Fibroblast of lung (primary cell): ENCODE results near the gene ACTN1. TPM values are rescaled to one million over a fixed set of nuclear protein-coding genes. Genes with fewer than 3 reads are reported as not detected.

ENCODE experiments used
- DNase-seq, 2 donors: peaks; one replicate each; pipeline versions ENCODE4 v3.0.0 to v3.0.0-alpha.2; 2010; ENCODE audit warnings: low read depth in 2 of 2
- H2AFZ ChIP-seq: 2 replicates; pipeline ENCODE4 v1.5.1; 2012; ENCODE audit warnings: low read length, control low read depth, inconsistent platforms
- H3K27ac ChIP-seq: 2 replicates; pipeline ENCODE4 v1.5.1; 2011; ENCODE audit warnings: low read length, control low read depth; ENCODE audit not compliant: insufficient read depth
- H3K27me3 ChIP-seq: 2 replicates; pipeline ENCODE4 v1.5.1; 2011; ENCODE audit warnings: mild to moderate bottlenecking, low read length; ENCODE audit not compliant: control insufficient read depth, insufficient read depth
- H3K36me3 ChIP-seq: 2 replicates; pipeline ENCODE4 v1.5.1; 2011; ENCODE audit warnings: low read length; ENCODE audit not compliant: control insufficient read depth, insufficient read depth
- H3K4me1 ChIP-seq: 2 replicates; pipeline ENCODE4 v1.5.1; 2011; ENCODE audit warnings: low read length; ENCODE audit not compliant: control insufficient read depth, insufficient read depth; ENCODE audit errors: extremely low read depth
- H3K4me2 ChIP-seq: 2 replicates; pipeline ENCODE4 v1.5.1; 2011; ENCODE audit warnings: low read length, control low read depth; ENCODE audit not compliant: insufficient read depth; ENCODE audit errors: extremely low read depth
- H3K4me3 ChIP-seq, 4 experiments: fragments of 200-600 bp in 1 of 4; sonication (generic) in 1 of 4; replicated peaks in 1 of 4; 2 replicates each; pipeline ENCODE4 v1.5.1; 2011 to 2016; ENCODE audit warnings: low read length in 4 of 4, low read depth in 3 of 4, mild to moderate bottlenecking in 3 of 4, control low read depth in 2 of 4, inconsistent platforms in 1 of 4, mixed read lengths in 1 of 4; ENCODE audit not compliant: insufficient read depth in 1 of 4; ENCODE audit errors: control extremely low read depth in 1 of 4
- H3K79me2 ChIP-seq: 2 replicates; pipeline ENCODE4 v1.5.1; 2012; ENCODE audit warnings: mild to moderate bottlenecking, low read length, inconsistent platforms; ENCODE audit not compliant: control insufficient read depth, insufficient read depth
- H3K9ac ChIP-seq: 2 replicates; pipeline ENCODE4 v1.5.1; 2011; ENCODE audit warnings: mild to moderate bottlenecking, low read length, control low read depth; ENCODE audit not compliant: insufficient read depth
- H3K9me3 ChIP-seq: 2 replicates; pipeline ENCODE4 v1.5.1; 2012; ENCODE audit warnings: low read depth, low read length; ENCODE audit not compliant: control insufficient read depth, insufficient read depth
- H4K20me1 ChIP-seq: 2 replicates; pipeline ENCODE4 v1.5.1; 2011; ENCODE audit warnings: low read length; ENCODE audit not compliant: control insufficient read depth, insufficient read depth; ENCODE audit errors: extremely low read depth
- EZH2 ChIP-seq: IDR thresholded peaks from 2 replicates; pipeline ENCODE4 v1.5.1; 2012; ENCODE audit warnings: low read length, control low read depth, mild to moderate bottlenecking; ENCODE audit errors: missing control alignments
- polyA plus RNA-seq, 2 donors: library from polyadenylated mRNA; depleted of rRNA in 1 of 2; stranded (reverse) in 1 of 2; unstranded in 1 of 2; fragments of >200 nt; gene quantifications; 2 replicates each; pipeline ENCODE4 v1.2.1, GENCODE V29; 2011 to 2012; ENCODE audit warnings: missing spikeins in 1 of 2
- total RNA-seq: library from RNA; depleted of rRNA; stranded (reverse); fragments of >200 nt; gene quantifications from 2 replicates; pipeline ENCODE4 v1.2.1, GENCODE V29; 2014
- TF ChIP-seq, protein P1 (sequence below), 2 donors: IDR thresholded peaks in 1 of 2; conservative IDR thresholded peaks in 1 of 2; 1 replicate in 1 of 2; 2 replicates in 1 of 2; pipeline ENCODE4 v1.5.1; 2011 to 2012; ENCODE audit warnings: low read length in 2 of 2, control low read depth in 1 of 2, inconsistent platforms in 1 of 2, low read depth in 1 of 2, mild to moderate bottlenecking in 1 of 2

Gene ACTN1
- total and polyA plus RNA-seq, 2 donors (not counting 1 experiment from before 2014, with no cell fraction given), result 254 to 729 TPM

DNA sequence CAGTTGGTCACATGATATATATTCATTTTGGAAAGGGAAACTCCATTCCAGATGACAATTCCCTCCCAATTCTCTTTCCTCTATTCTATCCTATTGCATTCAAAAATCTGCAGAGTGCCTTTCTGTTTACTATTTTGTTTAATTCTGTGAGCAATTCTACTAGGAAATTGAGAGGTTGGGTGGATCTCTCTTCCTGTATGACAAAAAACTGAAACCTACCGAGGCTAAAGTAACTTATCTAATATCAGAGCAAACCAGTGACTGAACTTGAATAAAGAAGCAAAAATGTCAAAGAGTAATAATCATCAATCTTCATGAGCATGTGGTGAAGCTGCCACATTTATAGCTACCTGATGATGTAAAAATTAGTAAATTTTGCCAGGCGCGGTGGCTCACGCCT is 16.6 kb upstream of the ACTN1 start:
- no peak overlapping the region for H3K27ac ChIP-seq
- H4K20me1 ChIP-seq, result no peaks in the 10 kb centered on the region
- no peak overlapping the region for H3K4me2 ChIP-seq
- no peak overlapping the region for H2AFZ ChIP-seq
- H3K9ac ChIP-seq, result no peak overlapping the region
- peaks cover 5% of the 10 kb centered on the region for H3K27me3 ChIP-seq
- no peaks in the 10 kb centered on the region for H3K36me3 ChIP-seq
- no peak for DNase-seq
- H3K9me3 ChIP-seq, result no peaks in the 10 kb centered on the region
- no peaks in the 10 kb centered on the region for H3K79me2 ChIP-seq
- no peaks in the 10 kb centered on the region for H3K4me1 ChIP-seq
- no peak for TF ChIP-seq EZH2
- TF ChIP-seq, protein P1, sequence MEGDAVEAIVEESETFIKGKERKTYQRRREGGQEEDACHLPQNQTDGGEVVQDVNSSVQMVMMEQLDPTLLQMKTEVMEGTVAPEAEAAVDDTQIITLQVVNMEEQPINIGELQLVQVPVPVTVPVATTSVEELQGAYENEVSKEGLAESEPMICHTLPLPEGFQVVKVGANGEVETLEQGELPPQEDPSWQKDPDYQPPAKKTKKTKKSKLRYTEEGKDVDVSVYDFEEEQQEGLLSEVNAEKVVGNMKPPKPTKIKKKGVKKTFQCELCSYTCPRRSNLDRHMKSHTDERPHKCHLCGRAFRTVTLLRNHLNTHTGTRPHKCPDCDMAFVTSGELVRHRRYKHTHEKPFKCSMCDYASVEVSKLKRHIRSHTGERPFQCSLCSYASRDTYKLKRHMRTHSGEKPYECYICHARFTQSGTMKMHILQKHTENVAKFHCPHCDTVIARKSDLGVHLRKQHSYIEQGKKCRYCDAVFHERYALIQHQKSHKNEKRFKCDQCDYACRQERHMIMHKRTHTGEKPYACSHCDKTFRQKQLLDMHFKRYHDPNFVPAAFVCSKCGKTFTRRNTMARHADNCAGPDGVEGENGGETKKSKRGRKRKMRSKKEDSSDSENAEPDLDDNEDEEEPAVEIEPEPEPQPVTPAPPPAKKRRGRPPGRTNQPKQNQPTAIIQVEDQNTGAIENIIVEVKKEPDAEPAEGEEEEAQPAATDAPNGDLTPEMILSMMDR (conservative IDR thresholded peaks at IDR 0.05 in 1 of 2, IDR thresholded peaks at IDR 0.05 in 1 of 2; ENCODE audit: low read depth in 1 of 2, low read length in 2 of 2), result no peak
- H3K4me3 ChIP-seq, result no peak overlapping the region

GRCh38 chr14:68994056-68994455 is 15.0 kb upstream of the ACTN1 start:
- Histone ChIP-seq H4K20me1 (no peaks in the 10 kb centered on the region), H3K27me3 (peaks cover 5% of the 10 kb centered on the region), H3K4me2 (no peak overlapping the region), H3K9me3 (no peaks in the 10 kb centered on the region), H3K36me3 (no peaks in the 10 kb centered on the region), H3K79me2 (no peaks in the 10 kb centered on the region), H3K27ac (no peak overlapping the region), H3K4me3 (no peak overlapping the region), H3K9ac (no peak overlapping the region), H3K4me1 (no peaks in the 10 kb centered on the region), H2AFZ (no peak overlapping the region)
- TF ChIP-seq EZH2, result no peak
- TF ChIP-seq, protein P1 (conservative IDR thresholded peaks at IDR 0.05 in 1 of 2, IDR thresholded peaks at IDR 0.05 in 1 of 2; ENCODE audit: low read depth in 1 of 2, low read length in 2 of 2), result no peak
- no peak for DNase-seq

DNA sequence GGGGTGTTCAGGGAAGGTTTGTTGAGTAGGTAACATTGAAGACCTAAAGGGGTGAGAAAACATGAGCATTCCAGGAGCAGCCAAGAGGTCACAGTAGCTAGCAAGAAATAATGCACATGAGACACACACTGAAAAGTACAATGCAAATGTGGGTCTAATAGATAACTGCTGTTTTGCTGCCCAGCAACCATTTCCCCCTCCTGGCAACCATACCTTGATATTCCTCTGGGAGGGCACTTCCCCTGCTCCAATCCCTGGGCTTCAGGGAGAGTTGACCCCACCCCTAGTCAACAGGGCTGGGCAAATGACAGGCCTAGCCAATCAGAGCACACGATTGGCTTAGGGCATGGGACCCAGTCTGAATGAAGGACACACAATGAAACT is 8.5 kb upstream of the ACTN1 start:
- Histone ChIP-seq H2AFZ (no peak overlapping the region), H3K79me2 (no peaks in the 10 kb centered on the region), H3K4me2 (no peak overlapping the region), H3K4me1 (peaks cover 9% of the 10 kb centered on the region), H3K36me3 (no peaks in the 10 kb centered on the region), H3K27ac (no peak overlapping the region), H3K9ac (no peak overlapping the region), H3K4me3 (no peak overlapping the region), H3K27me3 (no peaks in the 10 kb centered on the region), H4K20me1 (no peaks in the 10 kb centered on the region), H3K9me3 (no peaks in the 10 kb centered on the region)
- DNase-seq, result no peak
- TF ChIP-seq, protein P1 (conservative IDR thresholded peaks at IDR 0.05 in 1 of 2, IDR thresholded peaks at IDR 0.05 in 1 of 2; ENCODE audit: low read depth in 1 of 2, low read length in 2 of 2), result no peak
- no peak for TF ChIP-seq EZH2
